CD14-positive monocyte (primary cell): Measurements from ENCODE around the gene CHST11. TPM values are rescaled to one million over a fixed set of nuclear protein-coding genes. Genes with fewer than 3 reads are reported as not detected.

Experiments
- DNase-seq, 3 donors: peaks; one replicate each; pipeline ENCODE4 v3.0.0-alpha.2; 2011 to 2022
- H2AFZ ChIP-seq: 2 replicates; pipeline ENCODE4 v1.6.0; 2012; ENCODE audit warnings: mild to moderate bottlenecking, low read depth, low read length, inconsistent platforms; ENCODE audit not compliant: insufficient read depth, poor library complexity, severe bottlenecking
- H3K27ac ChIP-seq, 2 donors: 1 replicate in 1 of 2; 2 replicates in 1 of 2; pipeline ENCODE4 v1.5.1; 2012 to 2013; ENCODE audit warnings: low read length in 2 of 2, control low read depth in 1 of 2, inconsistent platforms in 1 of 2, low read depth in 1 of 2, mild to moderate bottlenecking in 1 of 2
- H3K27me3 ChIP-seq, 2 donors: one replicate each; pipeline versions ENCODE4 v1.6.0 to v1.6.1; 2011 to 2013; ENCODE audit warnings: low read length in 2 of 2; ENCODE audit not compliant: control insufficient read depth in 2 of 2, insufficient read depth in 2 of 2
- H3K36me3 ChIP-seq, 2 donors: replicated peaks in 1 of 2; 1 replicate in 1 of 2; 2 replicates in 1 of 2; pipeline versions ENCODE4 v1.5.1 to v1.6.1; 2012 to 2013; ENCODE audit warnings: low read length in 2 of 2, control low read depth in 1 of 2, inconsistent platforms in 1 of 2, mild to moderate bottlenecking in 1 of 2; ENCODE audit not compliant: insufficient read depth in 2 of 2, control insufficient read depth in 1 of 2
- H3K4me1 ChIP-seq, 2 donors: 1 replicate in 1 of 2; 2 replicates in 1 of 2; pipeline versions ENCODE4 v1.5.1 to v1.6.1; 2012 to 2013; ENCODE audit warnings: low read length in 2 of 2, control low read depth in 1 of 2, inconsistent platforms in 1 of 2, mild to moderate bottlenecking in 1 of 2, moderate library complexity in 1 of 2; ENCODE audit not compliant: insufficient read depth in 2 of 2, control insufficient read depth in 1 of 2
- H3K4me2 ChIP-seq: replicated peaks from 2 replicates; pipeline ENCODE3; 2012; ENCODE audit warnings: low read length, moderate library complexity, mild to moderate bottlenecking; ENCODE audit not compliant: poor library complexity, severe bottlenecking; ENCODE audit errors: extremely low read depth
- H3K4me3 ChIP-seq, 3 experiments: fragments of 200-600 bp in 1 of 3; sonication (generic) in 1 of 3; replicated peaks in 1 of 3; 1 replicate in 2 of 3; 2 replicates in 1 of 3; pipeline ENCODE4 v1.5.1; 2011 to 2013; ENCODE audit warnings: low read length in 3 of 3, mild to moderate bottlenecking in 3 of 3, control low read depth in 2 of 3, low read depth in 2 of 3, inconsistent platforms in 1 of 3, moderate library complexity in 1 of 3
- H3K79me2 ChIP-seq: 2 replicates; pipeline ENCODE4 v1.6.0; 2012; ENCODE audit warnings: mild to moderate bottlenecking, control low read depth, inconsistent platforms, low read length, moderate library complexity; ENCODE audit not compliant: insufficient read depth
- H3K9ac ChIP-seq: 2 replicates; pipeline ENCODE4 v1.6.0; 2017; ENCODE audit warnings: low read length, mild to moderate bottlenecking; ENCODE audit not compliant: insufficient read depth, poor library complexity, severe bottlenecking
- H3K9me3 ChIP-seq, 2 donors: replicated peaks in 1 of 2; 1 replicate in 1 of 2; 2 replicates in 1 of 2; pipeline versions ENCODE4 v1.5.1 to v1.6.1; 2012 to 2013; ENCODE audit warnings: low read length in 2 of 2, control low read depth in 1 of 2; ENCODE audit not compliant: control insufficient read depth in 1 of 2, insufficient read depth in 1 of 2
- H4K20me1 ChIP-seq: 2 replicates; pipeline ENCODE4 v1.6.0; 2012; ENCODE audit warnings: mild to moderate bottlenecking, low read length, control low read depth, moderate library complexity; ENCODE audit not compliant: insufficient read depth
- H3K27ac Mint-ChIP-seq, 7 donors: one replicate each; pipeline ENCODE4 v1.8.0; 2020; ENCODE audit warnings: mild to moderate bottlenecking in 7 of 7, mixed read lengths in 7 of 7, moderate library complexity in 6 of 7, inconsistent platforms in 2 of 7
- H3K27me3 Mint-ChIP-seq, 3 donors: one replicate each; pipeline ENCODE4 v1.8.0; 2021 to 2022; ENCODE audit warnings: low read depth in 3 of 3, mild to moderate bottlenecking in 3 of 3, mixed read lengths in 3 of 3, moderate library complexity in 3 of 3, inconsistent platforms in 1 of 3
- H3K36me3 Mint-ChIP-seq, 2 donors: one replicate each; pipeline ENCODE4 v1.8.0; 2020; ENCODE audit warnings: mixed read lengths in 2 of 2, inconsistent platforms in 1 of 2, mild to moderate bottlenecking in 1 of 2
- H3K4me1 Mint-ChIP-seq: one replicate; pipeline ENCODE4 v1.8.0; 2020; ENCODE audit warnings: mild to moderate bottlenecking, mixed read lengths
- H3K4me3 Mint-ChIP-seq, 2 donors: one replicate each; pipeline ENCODE4 v1.8.0; 2020; ENCODE audit warnings: mild to moderate bottlenecking in 2 of 2, mixed read lengths in 2 of 2, moderate library complexity in 1 of 2
- H3K9me3 Mint-ChIP-seq, 7 donors: one replicate each; pipeline ENCODE4 v1.8.0; 2020 to 2022; ENCODE audit warnings: mixed read lengths in 7 of 7, mild to moderate bottlenecking in 6 of 7, moderate library complexity in 6 of 7, inconsistent platforms in 2 of 7
- WGBS: methylation state at CpG from one replicate; pipeline ENCODE4 v1.1.5; 2013; ENCODE audit warnings: missing lambda C conversion rate; ENCODE audit not compliant: insufficient coverage; 5-methylcytosine and 5-hydroxymethylcytosine counted together
- intact Hi-C, 2 donors: fragments of 100-400 bp; cut with micrococcal nuclease; formaldehyde crosslinking; loops; one replicate each; pipeline versions ENCODE4 v1.15.0 to v1.15.1; 2023
- polyA plus RNA-seq, 3 donors: library from polyadenylated mRNA; depleted of rRNA in 1 of 3; unstranded in 2 of 3; stranded (reverse) in 1 of 3; fragments of 300-500 nt in 2 of 3; fragments of >200 nt in 1 of 3; fragmentation: Illumina TruSeq in 2 of 3; gene quantifications; 1 replicate in 2 of 3; 2 replicates in 1 of 3; pipeline ENCODE4 v1.2.3, GENCODE V29; 2012 to 2021
- TF ChIP-seq, protein P1 (sequence below): fragments of 200-600 bp; IDR thresholded peaks from one replicate; pipeline ENCODE4 v1.8.0; 2022; ENCODE audit warnings: antibody characterized with exemption, mild to moderate bottlenecking

The CHST11 gene
- polyA plus RNA-seq, 3 donors, result 44.4 to 66.6 (median 48.4) TPM

DNA sequence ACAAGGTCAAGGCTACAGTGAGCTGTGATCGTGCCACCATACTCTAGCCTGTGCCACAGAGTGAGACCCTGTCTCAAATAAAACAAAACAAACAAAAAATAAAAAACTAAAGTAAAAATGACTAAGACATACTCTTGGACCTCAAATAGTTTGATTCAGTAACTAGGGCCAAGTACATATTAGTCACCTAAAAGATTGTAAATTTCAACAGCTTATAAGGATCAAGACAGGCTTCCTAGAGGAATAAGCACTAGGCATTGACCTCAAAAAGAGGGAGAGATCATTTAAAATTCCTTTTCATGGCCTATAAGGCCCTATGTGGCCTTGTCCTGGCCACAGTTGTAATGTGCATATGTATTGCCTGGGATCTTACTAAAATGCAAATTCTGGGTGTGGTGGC is 46.0 kb upstream of the CHST11 start:
- no peak overlapping the region for H3K4me3 Mint-ChIP-seq
- peaks cover 0 to 6% (median 3%) of the 10 kb centered on the region in 3 donors for H3K27me3 Mint-ChIP-seq
- H2AFZ ChIP-seq, result no peak overlapping the region
- peaks cover 4 to 12% (median 8%) of the 10 kb centered on the region in 7 donors for H3K9me3 Mint-ChIP-seq
- no peak for DNase-seq
- H3K36me3 ChIP-seq, result no peaks in the 10 kb centered on the region
- H3K9me3 ChIP-seq, result peaks cover 0 to 11% of the 10 kb centered on the region in 2 donors
- H3K79me2 ChIP-seq, result no peaks in the 10 kb centered on the region
- no CpG with 5 or more reads among the region's 1 CpG for WGBS
- H3K36me3 Mint-ChIP-seq, result no peaks in the 10 kb centered on the region
- H3K27me3 ChIP-seq, result no peaks in the 10 kb centered on the region
- no peak overlapping the region for H3K27ac Mint-ChIP-seq
- no peak overlapping the region for H3K27ac ChIP-seq
- H3K4me1 Mint-ChIP-seq, result no peaks in the 10 kb centered on the region
- H3K4me3 ChIP-seq, result no peak overlapping the region
- H3K4me2 ChIP-seq, result no peak overlapping the region
- no peaks in the 10 kb centered on the region for H3K4me1 ChIP-seq
- no peak overlapping the region for H3K9ac ChIP-seq
- intact Hi-C loops, result no loop called here
- TF ChIP-seq, protein P1, sequence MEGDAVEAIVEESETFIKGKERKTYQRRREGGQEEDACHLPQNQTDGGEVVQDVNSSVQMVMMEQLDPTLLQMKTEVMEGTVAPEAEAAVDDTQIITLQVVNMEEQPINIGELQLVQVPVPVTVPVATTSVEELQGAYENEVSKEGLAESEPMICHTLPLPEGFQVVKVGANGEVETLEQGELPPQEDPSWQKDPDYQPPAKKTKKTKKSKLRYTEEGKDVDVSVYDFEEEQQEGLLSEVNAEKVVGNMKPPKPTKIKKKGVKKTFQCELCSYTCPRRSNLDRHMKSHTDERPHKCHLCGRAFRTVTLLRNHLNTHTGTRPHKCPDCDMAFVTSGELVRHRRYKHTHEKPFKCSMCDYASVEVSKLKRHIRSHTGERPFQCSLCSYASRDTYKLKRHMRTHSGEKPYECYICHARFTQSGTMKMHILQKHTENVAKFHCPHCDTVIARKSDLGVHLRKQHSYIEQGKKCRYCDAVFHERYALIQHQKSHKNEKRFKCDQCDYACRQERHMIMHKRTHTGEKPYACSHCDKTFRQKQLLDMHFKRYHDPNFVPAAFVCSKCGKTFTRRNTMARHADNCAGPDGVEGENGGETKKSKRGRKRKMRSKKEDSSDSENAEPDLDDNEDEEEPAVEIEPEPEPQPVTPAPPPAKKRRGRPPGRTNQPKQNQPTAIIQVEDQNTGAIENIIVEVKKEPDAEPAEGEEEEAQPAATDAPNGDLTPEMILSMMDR, result no peak
- H4K20me1 ChIP-seq, result no peaks in the 10 kb centered on the region

DNA sequence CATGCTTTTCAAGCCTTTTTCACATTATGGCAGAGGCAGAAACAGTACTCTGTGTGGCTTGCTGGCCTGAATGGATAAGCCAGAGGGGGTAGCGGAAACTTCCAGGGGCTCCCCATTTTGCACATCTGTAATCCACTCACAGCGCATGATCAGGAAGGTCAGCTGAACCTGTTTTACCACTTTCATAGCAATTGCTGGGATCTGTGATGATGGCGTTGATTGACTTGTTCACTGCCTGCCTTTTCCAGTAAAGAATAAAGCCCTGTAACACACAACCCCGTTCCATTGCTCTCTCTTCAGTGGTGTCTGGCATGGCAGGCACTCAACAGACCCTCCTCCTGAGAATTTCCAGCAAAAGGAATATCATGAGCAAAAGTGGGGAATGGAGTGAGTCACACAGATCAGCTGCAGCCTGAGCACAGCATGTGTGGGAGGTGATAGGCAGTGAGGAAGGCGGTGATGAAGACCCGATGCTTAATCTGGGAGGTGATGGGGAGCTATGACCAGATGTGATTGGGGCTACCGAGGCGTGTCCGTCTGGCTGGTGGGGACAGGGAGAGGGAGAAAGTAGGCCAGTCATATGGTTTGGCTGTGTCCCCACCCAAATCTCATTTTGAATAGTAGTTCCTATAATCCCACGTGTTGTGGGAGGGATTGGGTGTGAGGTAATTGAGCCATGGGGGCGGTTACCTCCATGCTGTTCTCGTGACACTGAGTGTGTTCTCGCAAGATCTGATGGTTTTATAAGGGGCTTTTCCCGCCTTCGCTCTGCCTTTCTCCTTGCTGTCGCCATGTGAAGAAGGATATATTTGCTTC is 44.7 kb upstream of the CHST11 start:
- H3K27ac Mint-ChIP-seq, result peak overlapping the region in 1 of 7 donors; percentile 7
- H3K9me3 ChIP-seq, result peaks cover 0 to 11% of the 10 kb centered on the region in 2 donors
- no peak overlapping the region for H3K4me3 Mint-ChIP-seq

More for the DNA sequence above, 44.7 kb upstream of the CHST11 start:
- H3K27me3 ChIP-seq, result no peaks in the 10 kb centered on the region
- no peak overlapping the region for H3K27ac ChIP-seq
- no peak overlapping the region for H2AFZ ChIP-seq
- no peak overlapping the region for H3K4me3 ChIP-seq
- TF ChIP-seq, protein P1, result no peak
- no peak overlapping the region for H3K9ac ChIP-seq
- no peaks in the 10 kb centered on the region for H4K20me1 ChIP-seq
- no peaks in the 10 kb centered on the region for H3K4me1 Mint-ChIP-seq
- DNase-seq, result no peak
- H3K79me2 ChIP-seq, result no peaks in the 10 kb centered on the region
- 94% methylated on average over 7 of the region's 16 CpGs for WGBS
- H3K4me2 ChIP-seq, result no peak overlapping the region
- no peaks in the 10 kb centered on the region for H3K36me3 Mint-ChIP-seq
- no peaks in the 10 kb centered on the region for H3K4me1 ChIP-seq
- H3K27me3 Mint-ChIP-seq, result peaks cover 0 to 6% (median 3%) of the 10 kb centered on the region in 3 donors
- H3K36me3 ChIP-seq, result no peaks in the 10 kb centered on the region
- intact Hi-C loops, result no loop called here
- H3K9me3 Mint-ChIP-seq, result peaks cover 4 to 12% (median 8%) of the 10 kb centered on the region in 7 donors
